Fibroblast of the conjunctiva (primary cell): ENCODE results near the gene BRWD1.

Experiments
- DNase-seq: peaks from one replicate; pipeline ENCODE4 v3.0.0-alpha.2; 2010; ENCODE audit warnings: low read depth

The BRWD1 gene

GRCh38 chr21:39134288-39134810 lies 179.1 kb downstream of the BRWD1 start:
- no peak for DNase-seq
